Gastrocnemius medialis (tissue), 4 donors: ENCODE measurements around the gene DAB2IP.

Experiments
- POLR2A ChIP-seq, 2 donors: fragments of 450-650 bp; IDR thresholded peaks; one replicate each; pipeline ENCODE4 v1.6.1; 2017; ENCODE audit warnings: antibody characterized with exemption in 2 of 2, mild to moderate bottlenecking in 2 of 2, moderate library complexity in 2 of 2
- TF ChIP-seq, protein P1 (sequence below), 5 experiments: fragments of 450-650 bp in 3 of 5; fragments of 200-600 bp in 2 of 5; sonication (generic) in 2 of 5; IDR thresholded peaks in 4 of 5; conservative IDR thresholded peaks in 1 of 5; 1 replicate in 4 of 5; 2 replicates in 1 of 5; pipeline ENCODE4 v1.5.1; 2016 to 2019; ENCODE audit warnings: antibody characterized with exemption in 5 of 5, mild to moderate bottlenecking in 3 of 5, moderate library complexity in 3 of 5

DNA sequence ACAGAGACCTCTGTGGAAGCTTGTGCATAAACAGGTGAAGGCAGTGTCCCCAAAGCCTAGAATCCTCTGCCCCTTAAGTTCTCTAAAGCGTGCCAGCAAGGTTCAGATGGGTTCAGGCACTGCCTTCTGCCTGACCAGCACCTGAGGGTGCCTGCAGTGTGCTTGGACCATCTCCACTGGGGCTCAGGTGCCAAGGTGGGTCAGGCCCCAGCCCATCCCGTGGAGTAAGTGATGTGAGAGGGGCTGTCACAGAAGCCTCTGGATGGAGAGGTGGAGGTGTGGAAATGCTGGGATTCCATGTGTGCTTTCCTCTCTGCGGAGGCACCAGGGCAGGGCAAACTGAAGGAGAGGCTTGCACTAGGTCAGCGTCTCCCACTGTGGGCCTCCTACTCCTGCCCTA lies 118.5 kb downstream of the DAB2IP start:
- TF ChIP-seq POLR2A (IDR thresholded peaks at IDR 0.05) = no peak
- TF ChIP-seq, protein P1, sequence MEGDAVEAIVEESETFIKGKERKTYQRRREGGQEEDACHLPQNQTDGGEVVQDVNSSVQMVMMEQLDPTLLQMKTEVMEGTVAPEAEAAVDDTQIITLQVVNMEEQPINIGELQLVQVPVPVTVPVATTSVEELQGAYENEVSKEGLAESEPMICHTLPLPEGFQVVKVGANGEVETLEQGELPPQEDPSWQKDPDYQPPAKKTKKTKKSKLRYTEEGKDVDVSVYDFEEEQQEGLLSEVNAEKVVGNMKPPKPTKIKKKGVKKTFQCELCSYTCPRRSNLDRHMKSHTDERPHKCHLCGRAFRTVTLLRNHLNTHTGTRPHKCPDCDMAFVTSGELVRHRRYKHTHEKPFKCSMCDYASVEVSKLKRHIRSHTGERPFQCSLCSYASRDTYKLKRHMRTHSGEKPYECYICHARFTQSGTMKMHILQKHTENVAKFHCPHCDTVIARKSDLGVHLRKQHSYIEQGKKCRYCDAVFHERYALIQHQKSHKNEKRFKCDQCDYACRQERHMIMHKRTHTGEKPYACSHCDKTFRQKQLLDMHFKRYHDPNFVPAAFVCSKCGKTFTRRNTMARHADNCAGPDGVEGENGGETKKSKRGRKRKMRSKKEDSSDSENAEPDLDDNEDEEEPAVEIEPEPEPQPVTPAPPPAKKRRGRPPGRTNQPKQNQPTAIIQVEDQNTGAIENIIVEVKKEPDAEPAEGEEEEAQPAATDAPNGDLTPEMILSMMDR (IDR thresholded peaks at IDR 0.05 in 4 of 5, conservative IDR thresholded peaks at IDR 0.05 in 1 of 5) = no peak
